Neural progenitor cell (in vitro differentiated cells): ENCODE results near the gene SCD.

Source experiments
- EZH2 ChIP-seq: fragments of 200-600 bp; sonication (generic); IDR thresholded peaks from 2 replicates; pipeline ENCODE4 v1.6.1; 2017; ENCODE audit warnings: antibody characterized with exemption, mild to moderate bottlenecking, moderate library complexity
- TF ChIP-seq, protein P1 (sequence below): fragments of 200-600 bp; sonication (generic); IDR thresholded peaks from 2 replicates; pipeline ENCODE4 v1.5.1; 2017; ENCODE audit warnings: antibody characterized with exemption, mild to moderate bottlenecking

DNA sequence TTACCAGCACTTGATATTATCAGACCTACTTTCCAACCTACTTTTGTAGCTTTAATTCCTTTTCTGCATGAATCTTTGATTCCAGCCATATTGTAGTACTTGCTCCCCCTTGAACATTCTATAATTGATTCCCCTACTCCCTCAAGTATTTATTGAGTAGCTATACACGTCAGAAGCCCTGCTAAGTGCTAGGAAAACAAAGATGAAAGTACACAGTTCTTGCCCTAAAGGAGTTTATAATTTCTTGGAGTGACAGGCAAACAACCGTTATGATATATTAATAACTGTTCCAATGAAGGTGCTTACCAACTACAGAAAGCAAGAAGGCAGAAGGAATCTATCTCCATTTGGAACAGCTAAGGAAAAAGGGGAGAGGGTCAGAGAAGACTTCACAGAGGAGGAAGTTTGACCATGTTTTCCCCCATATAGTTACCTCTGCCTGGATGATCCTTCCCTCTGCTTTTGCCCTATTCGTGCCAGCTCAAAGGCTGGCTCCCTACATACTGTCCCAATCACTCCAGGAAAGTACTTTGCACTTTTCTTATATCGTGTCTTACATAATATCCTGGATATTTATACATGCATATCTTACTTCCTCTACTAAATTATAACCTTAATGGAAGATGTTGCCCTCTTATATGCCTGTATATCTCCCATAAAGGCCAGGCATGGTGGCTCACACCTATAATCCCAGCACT lies 54.7 kb downstream of the SCD start:
- TF ChIP-seq, protein P1, sequence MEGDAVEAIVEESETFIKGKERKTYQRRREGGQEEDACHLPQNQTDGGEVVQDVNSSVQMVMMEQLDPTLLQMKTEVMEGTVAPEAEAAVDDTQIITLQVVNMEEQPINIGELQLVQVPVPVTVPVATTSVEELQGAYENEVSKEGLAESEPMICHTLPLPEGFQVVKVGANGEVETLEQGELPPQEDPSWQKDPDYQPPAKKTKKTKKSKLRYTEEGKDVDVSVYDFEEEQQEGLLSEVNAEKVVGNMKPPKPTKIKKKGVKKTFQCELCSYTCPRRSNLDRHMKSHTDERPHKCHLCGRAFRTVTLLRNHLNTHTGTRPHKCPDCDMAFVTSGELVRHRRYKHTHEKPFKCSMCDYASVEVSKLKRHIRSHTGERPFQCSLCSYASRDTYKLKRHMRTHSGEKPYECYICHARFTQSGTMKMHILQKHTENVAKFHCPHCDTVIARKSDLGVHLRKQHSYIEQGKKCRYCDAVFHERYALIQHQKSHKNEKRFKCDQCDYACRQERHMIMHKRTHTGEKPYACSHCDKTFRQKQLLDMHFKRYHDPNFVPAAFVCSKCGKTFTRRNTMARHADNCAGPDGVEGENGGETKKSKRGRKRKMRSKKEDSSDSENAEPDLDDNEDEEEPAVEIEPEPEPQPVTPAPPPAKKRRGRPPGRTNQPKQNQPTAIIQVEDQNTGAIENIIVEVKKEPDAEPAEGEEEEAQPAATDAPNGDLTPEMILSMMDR: no peak
- TF ChIP-seq EZH2: no peak
